ENCODE measurements around the gene MAOA. TPM values are rescaled to one million over a fixed set of nuclear protein-coding genes. Genes with fewer than 3 reads are reported as not detected.

The MAOA gene
- total RNA-seq, 1 donor from 2014 or later, result 0.32 TPM

DNA sequence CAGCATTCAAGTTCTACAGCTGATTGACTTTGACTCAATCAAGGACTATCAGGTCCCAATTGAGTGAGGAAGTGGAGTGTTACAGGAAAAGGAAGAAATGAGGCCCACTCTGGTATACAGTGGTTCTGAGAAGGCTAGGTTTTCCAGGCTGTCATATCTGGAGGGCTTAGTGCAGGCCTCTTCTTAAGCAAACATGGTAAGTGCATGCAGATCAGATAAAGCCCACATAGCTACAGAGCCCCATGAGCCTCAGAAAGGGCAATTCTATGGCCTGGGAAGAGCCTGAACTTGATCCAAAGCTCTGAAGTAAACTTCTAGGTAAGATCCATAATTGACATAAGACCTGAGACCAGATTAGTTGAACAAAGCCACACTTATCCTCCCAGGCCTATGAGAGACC lies 29.0 kb upstream of the MAOA start:
- no peak overlapping the region for H3K27ac Mint-ChIP-seq (ENCODE audit: unreplicated experiment)

DNA sequence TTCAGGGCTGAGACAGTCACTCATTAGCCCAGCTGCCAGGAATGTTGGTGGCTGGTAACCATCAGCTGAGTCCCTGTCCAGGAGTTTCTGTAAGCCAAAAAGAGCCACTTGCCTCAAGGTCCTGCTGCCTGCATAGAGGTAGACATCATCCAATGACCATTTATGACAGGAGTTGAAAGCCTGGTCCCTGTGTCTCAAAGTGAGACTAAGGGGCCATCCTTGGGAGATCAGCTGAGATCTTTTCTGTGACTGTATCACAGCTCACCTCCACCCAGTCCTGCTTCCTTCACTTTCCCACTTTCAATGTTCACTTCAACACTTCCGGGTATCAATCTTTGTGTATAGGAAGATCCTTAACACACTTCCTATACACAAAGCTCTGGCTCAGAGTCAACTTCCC lies 28.4 kb upstream of the MAOA start:
- no peak for DNase-seq (ENCODE audit: extremely low spot score, unreplicated experiment)
- Mint-ChIP-seq H3K4me3 (ENCODE audit: unreplicated experiment) (no peak overlapping the region), H3K36me3 (ENCODE audit: unreplicated experiment) (no peaks in the 10 kb centered on the region), H3K9me3 (ENCODE audit: unreplicated experiment) (peaks cover 8% of the 10 kb centered on the region), H3K27ac (ENCODE audit: unreplicated experiment) (no peak overlapping the region), H3K4me1 (ENCODE audit: unreplicated experiment) (peaks cover 5% of the 10 kb centered on the region), H3K27me3 (ENCODE audit: unreplicated experiment) (no peaks in the 10 kb centered on the region)
- TF ChIP-seq CTCF (IDR thresholded peaks at IDR 0.05), result no peak

More for the DNA sequence above, 29.0 kb upstream of the MAOA start:
- TF ChIP-seq CTCF (IDR thresholded peaks at IDR 0.05), result no peak
- Mint-ChIP-seq H3K4me1 (ENCODE audit: unreplicated experiment) (peaks cover 5% of the 10 kb centered on the region), H3K9me3 (ENCODE audit: unreplicated experiment) (peaks cover 8% of the 10 kb centered on the region), H3K4me3 (ENCODE audit: unreplicated experiment) (no peak overlapping the region), H3K27me3 (ENCODE audit: unreplicated experiment) (no peaks in the 10 kb centered on the region), H3K36me3 (ENCODE audit: unreplicated experiment) (no peaks in the 10 kb centered on the region)
- no peak for DNase-seq (ENCODE audit: extremely low spot score, unreplicated experiment)

DNA sequence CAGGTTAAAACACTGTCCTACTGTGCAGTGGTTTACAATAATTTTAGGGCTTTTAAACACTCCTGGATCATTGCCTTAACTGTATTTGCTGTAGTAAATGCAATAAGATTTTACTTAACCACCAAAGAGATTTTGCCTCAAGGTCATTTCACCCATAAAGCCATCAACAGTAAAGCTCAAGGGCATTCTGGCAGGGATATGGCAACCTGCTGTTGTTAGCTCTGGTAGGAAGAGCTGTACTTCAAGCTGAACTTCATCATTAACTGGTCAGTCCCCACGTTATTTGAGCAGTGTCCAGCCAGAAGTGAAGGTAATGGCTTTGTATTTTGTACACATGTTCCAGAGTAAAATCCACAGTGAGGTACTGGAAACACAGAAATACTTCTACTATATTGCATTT lies 26.9 kb upstream of the MAOA start:
- Mint-ChIP-seq H3K27ac (ENCODE audit: unreplicated experiment) (no peak overlapping the region), H3K4me1 (ENCODE audit: unreplicated experiment) (peaks cover 5% of the 10 kb centered on the region), H3K36me3 (ENCODE audit: unreplicated experiment) (no peaks in the 10 kb centered on the region), H3K27me3 (ENCODE audit: unreplicated experiment) (no peaks in the 10 kb centered on the region), H3K4me3 (ENCODE audit: unreplicated experiment) (no peak overlapping the region), H3K9me3 (ENCODE audit: unreplicated experiment) (peaks cover 6% of the 10 kb centered on the region)
- no peak for TF ChIP-seq CTCF (IDR thresholded peaks at IDR 0.05)
- DNase-seq (ENCODE audit: extremely low spot score, unreplicated experiment), result no peak

GRCh38 chrX:43631841-43632240 lies 24.3 kb upstream of the MAOA start:
- Mint-ChIP-seq H3K27me3 (ENCODE audit: unreplicated experiment) (no peaks in the 10 kb centered on the region), H3K27ac (ENCODE audit: unreplicated experiment) (no peak overlapping the region), H3K9me3 (ENCODE audit: unreplicated experiment) (peaks cover 12% of the 10 kb centered on the region), H3K4me1 (ENCODE audit: unreplicated experiment) (peaks cover 5% of the 10 kb centered on the region), H3K4me3 (ENCODE audit: unreplicated experiment) (no peak overlapping the region), H3K36me3 (ENCODE audit: unreplicated experiment) (no peaks in the 10 kb centered on the region)
- no peak for TF ChIP-seq CTCF (IDR thresholded peaks at IDR 0.05)
- no peak for DNase-seq (ENCODE audit: extremely low spot score, unreplicated experiment)

DNA sequence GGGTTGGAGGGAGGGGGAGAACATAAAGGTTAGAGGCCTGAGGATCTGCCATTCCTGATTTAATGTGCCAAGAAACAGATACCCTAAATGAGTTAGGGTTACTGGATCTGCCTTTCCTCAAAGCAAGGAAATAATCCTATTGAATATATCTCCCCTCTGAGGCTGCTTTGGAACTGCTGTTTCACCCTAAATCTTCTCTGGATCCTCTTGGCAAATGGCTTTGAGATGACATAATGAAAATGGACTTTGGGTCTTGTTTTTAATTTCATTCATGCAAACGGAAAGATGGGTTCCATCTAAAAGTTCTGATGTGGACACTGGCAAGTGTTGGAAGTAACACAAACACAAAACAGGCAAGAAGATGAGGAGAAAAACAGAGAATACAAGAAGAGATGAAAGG lies 23.0 kb upstream of the MAOA start:
- Mint-ChIP-seq H3K4me3 (ENCODE audit: unreplicated experiment) (no peak overlapping the region), H3K4me1 (ENCODE audit: unreplicated experiment) (peaks cover 5% of the 10 kb centered on the region), H3K27ac (ENCODE audit: unreplicated experiment) (no peak overlapping the region), H3K36me3 (ENCODE audit: unreplicated experiment) (no peaks in the 10 kb centered on the region), H3K9me3 (ENCODE audit: unreplicated experiment) (peaks cover 12% of the 10 kb centered on the region), H3K27me3 (ENCODE audit: unreplicated experiment) (no peaks in the 10 kb centered on the region)
- no peak for TF ChIP-seq CTCF (IDR thresholded peaks at IDR 0.05)
- DNase-seq (ENCODE audit: extremely low spot score, unreplicated experiment), result no peak
